Loucy (cell line): Measurements from ENCODE around the gene MPZ.

Experiments used
- H2AFZ ChIP-seq: fragments of 200-600 bp; sonication (generic); 2 replicates; pipeline ENCODE4 v1.6.0; 2016; ENCODE audit warnings: antibody characterized with exemption, mild to moderate bottlenecking, low read length, moderate library complexity
- H3F3A ChIP-seq: fragments of 200-600 bp; 2 replicates; pipeline ENCODE4 v1.6.0; 2016; ENCODE audit warnings: antibody characterized with exemption, low read depth, mild to moderate bottlenecking
- H3K27me3 ChIP-seq: fragments of 200-600 bp; sonication (generic); 2 replicates; pipeline ENCODE4 v1.6.1; 2014; ENCODE audit warnings: low read length, mild to moderate bottlenecking; ENCODE audit not compliant: insufficient read depth, poor library complexity, severe bottlenecking
- H3K36me3 ChIP-seq: fragments of 200-600 bp; sonication (generic); 2 replicates; pipeline ENCODE4 v1.6.1; 2016; ENCODE audit warnings: low read length; ENCODE audit not compliant: insufficient read depth
- H3K4me1 ChIP-seq: fragments of 200-600 bp; sonication (generic); 2 replicates; pipeline ENCODE4 v1.5.1; 2014; ENCODE audit warnings: low read length, mild to moderate bottlenecking; ENCODE audit not compliant: insufficient read depth, poor library complexity, severe bottlenecking
- H3K4me2 ChIP-seq: fragments of 200-600 bp; sonication (generic); 2 replicates; pipeline ENCODE4 v1.6.0; 2014; ENCODE audit warnings: antibody characterized with exemption, low read length, low read depth, mild to moderate bottlenecking; ENCODE audit not compliant: poor library complexity, severe bottlenecking
- H3K4me3 ChIP-seq: fragments of 200-600 bp; sonication (generic); 2 replicates; pipeline ENCODE4 v1.5.1; 2014; ENCODE audit warnings: low read length, mild to moderate bottlenecking, mixed read lengths; ENCODE audit not compliant: poor library complexity, severe bottlenecking
- H3K79me2 ChIP-seq: fragments of 200-600 bp; sonication (generic); 2 replicates; pipeline ENCODE4 v1.6.1; 2014; ENCODE audit warnings: low read length; ENCODE audit not compliant: insufficient read depth
- H3K9ac ChIP-seq: fragments of 200-600 bp; sonication (generic); 2 replicates; pipeline ENCODE4 v1.6.0; 2014; ENCODE audit warnings: mild to moderate bottlenecking, low read depth, low read length, moderate library complexity; ENCODE audit not compliant: poor library complexity, severe bottlenecking
- H3K9me2 ChIP-seq: fragments of 200-600 bp; sonication (generic); replicated peaks from 2 replicates; pipeline ENCODE4 v1.6.1; 2016; ENCODE audit warnings: low read depth, low read length, mixed read lengths
- H3K9me3 ChIP-seq: fragments of 200-600 bp; sonication (generic); 2 replicates; pipeline ENCODE4 v1.6.1; 2014; ENCODE audit warnings: mild to moderate bottlenecking, antibody characterized with exemption, low read length, low read depth; ENCODE audit not compliant: insufficient read depth
- H4K20me1 ChIP-seq: fragments of 200-600 bp; sonication (generic); 2 replicates; pipeline ENCODE4 v1.6.0; 2014; ENCODE audit warnings: antibody characterized with exemption, low read length, mild to moderate bottlenecking; ENCODE audit not compliant: insufficient read depth, poor library complexity, severe bottlenecking
- EZH2phosphoT487 ChIP-seq: fragments of 200-600 bp; IDR thresholded peaks from 2 replicates; pipeline ENCODE4 v1.6.1; 2018; ENCODE audit warnings: antibody characterized with exemption, mild to moderate bottlenecking, moderate library complexity, borderline replicate concordance
- TF ChIP-seq, protein P1 (sequence below): fragments of 200-600 bp; sonication (generic); conservative IDR thresholded peaks from 2 replicates; pipeline ENCODE4 v1.5.1; 2014; ENCODE audit warnings: mild to moderate bottlenecking, antibody characterized with exemption, low read length

Gene MPZ

GRCh38 chr1:161267321-161267720 lies 42.4 kb downstream of the MPZ start:
- Histone ChIP-seq H3F3A (no peaks in the 10 kb centered on the region), H3K9me3 (no peaks in the 10 kb centered on the region), H3K4me2 (no peak overlapping the region), H3K4me1 (peaks cover 8% of the 10 kb centered on the region), H3K36me3 (no peaks in the 10 kb centered on the region), H3K4me3 (no peak overlapping the region), H3K79me2 (no peaks in the 10 kb centered on the region), H3K9ac (no peak overlapping the region), H2AFZ (no peak overlapping the region), H3K9me2 (no peaks in the 10 kb centered on the region), H3K27me3 (no peaks in the 10 kb centered on the region), H4K20me1 (no peaks in the 10 kb centered on the region)
- TF ChIP-seq, protein P1, sequence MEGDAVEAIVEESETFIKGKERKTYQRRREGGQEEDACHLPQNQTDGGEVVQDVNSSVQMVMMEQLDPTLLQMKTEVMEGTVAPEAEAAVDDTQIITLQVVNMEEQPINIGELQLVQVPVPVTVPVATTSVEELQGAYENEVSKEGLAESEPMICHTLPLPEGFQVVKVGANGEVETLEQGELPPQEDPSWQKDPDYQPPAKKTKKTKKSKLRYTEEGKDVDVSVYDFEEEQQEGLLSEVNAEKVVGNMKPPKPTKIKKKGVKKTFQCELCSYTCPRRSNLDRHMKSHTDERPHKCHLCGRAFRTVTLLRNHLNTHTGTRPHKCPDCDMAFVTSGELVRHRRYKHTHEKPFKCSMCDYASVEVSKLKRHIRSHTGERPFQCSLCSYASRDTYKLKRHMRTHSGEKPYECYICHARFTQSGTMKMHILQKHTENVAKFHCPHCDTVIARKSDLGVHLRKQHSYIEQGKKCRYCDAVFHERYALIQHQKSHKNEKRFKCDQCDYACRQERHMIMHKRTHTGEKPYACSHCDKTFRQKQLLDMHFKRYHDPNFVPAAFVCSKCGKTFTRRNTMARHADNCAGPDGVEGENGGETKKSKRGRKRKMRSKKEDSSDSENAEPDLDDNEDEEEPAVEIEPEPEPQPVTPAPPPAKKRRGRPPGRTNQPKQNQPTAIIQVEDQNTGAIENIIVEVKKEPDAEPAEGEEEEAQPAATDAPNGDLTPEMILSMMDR = no peak
- TF ChIP-seq EZH2phosphoT487 = no peak

DNA sequence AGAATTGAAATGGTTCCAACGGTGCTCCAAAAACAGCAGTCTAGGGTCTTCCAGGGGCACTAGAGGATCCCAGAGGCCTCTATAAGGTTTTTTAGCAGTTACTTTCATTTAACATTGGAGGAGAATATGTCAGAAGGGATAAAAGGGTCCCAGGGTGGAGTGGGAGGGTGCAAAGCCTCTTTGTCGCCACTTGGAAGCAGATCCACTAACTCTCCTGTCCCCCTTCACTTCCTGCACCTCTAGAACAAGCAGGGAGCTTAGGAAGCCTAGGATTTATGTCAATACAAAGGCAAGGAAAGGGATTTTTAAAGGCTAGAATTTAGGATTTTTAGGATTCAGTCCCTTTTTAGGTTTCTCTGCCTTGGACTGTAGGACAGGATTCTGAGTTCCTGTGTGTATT lies 42.9 kb downstream of the MPZ start:
- Histone ChIP-seq H3K4me2 (no peak overlapping the region), H3K27me3 (no peaks in the 10 kb centered on the region), H3K4me3 (no peak overlapping the region), H3K79me2 (no peaks in the 10 kb centered on the region), H2AFZ (no peak overlapping the region), H3K36me3 (no peaks in the 10 kb centered on the region), H3F3A (no peaks in the 10 kb centered on the region), H4K20me1 (no peaks in the 10 kb centered on the region), H3K9me2 (no peaks in the 10 kb centered on the region), H3K9ac (no peak overlapping the region), H3K4me1 (peaks cover 8% of the 10 kb centered on the region), H3K9me3 (no peaks in the 10 kb centered on the region)
- TF ChIP-seq EZH2phosphoT487 = no peak
- TF ChIP-seq, protein P1 = no peak

GRCh38 chr1:161266202-161266601 lies 43.6 kb downstream of the MPZ start:
- H3K4me3 ChIP-seq = no peak overlapping the region
- H3K4me2 ChIP-seq = no peak overlapping the region
- no peak overlapping the region for H2AFZ ChIP-seq
- no peak for TF ChIP-seq EZH2phosphoT487
- TF ChIP-seq, protein P1 = no peak
- no peaks in the 10 kb centered on the region for H3K27me3 ChIP-seq
- no peaks in the 10 kb centered on the region for H3K9me2 ChIP-seq
- no peaks in the 10 kb centered on the region for H4K20me1 ChIP-seq
- H3F3A ChIP-seq = no peaks in the 10 kb centered on the region
- H3K9ac ChIP-seq = no peak overlapping the region
- peaks cover 13% of the 10 kb centered on the region for H3K4me1 ChIP-seq
- H3K36me3 ChIP-seq = no peaks in the 10 kb centered on the region
- H3K79me2 ChIP-seq = no peaks in the 10 kb centered on the region
- no peaks in the 10 kb centered on the region for H3K9me3 ChIP-seq
